Neural cell (in vitro differentiated cells): ENCODE measurements around the gene AGPAT3. TPM values are rescaled to one million over a fixed set of nuclear protein-coding genes. Genes with fewer than 3 reads are reported as not detected.

Source experiments
- H2AFZ ChIP-seq: fragments of 200-600, 300-800 bp; sonication (generic), shearing (Covaris generic); 2 replicates; pipeline ENCODE4 v1.6.0; 2014; ENCODE audit warnings: low read depth, mild to moderate bottlenecking, antibody characterized with exemption, low read length, moderate library complexity
- H3F3A ChIP-seq: fragments of 200-600 bp; shearing (Covaris generic); 2 replicates; pipeline ENCODE4 v1.6.1; 2016; ENCODE audit warnings: mild to moderate bottlenecking, moderate library complexity, mixed read lengths, antibody characterized with exemption, low read length; ENCODE audit not compliant: insufficient read depth, poor library complexity, severe bottlenecking
- H3K27ac ChIP-seq: fragments of 200-600, 300-800 bp; sonication (generic), shearing (Covaris generic); 2 replicates; pipeline ENCODE4 v1.5.1; 2014; ENCODE audit warnings: mild to moderate bottlenecking, low read length, moderate library complexity
- H3K27me3 ChIP-seq: fragments of 300-800, 200-600 bp; sonication (generic), shearing (Covaris generic); 2 replicates; pipeline ENCODE4 v1.6.0; 2014; ENCODE audit warnings: mild to moderate bottlenecking, low read depth, low read length, moderate library complexity; ENCODE audit not compliant: insufficient read depth
- H3K36me3 ChIP-seq: fragments of 300-800, 200-600 bp; sonication (generic), shearing (Covaris generic); 2 replicates; pipeline ENCODE4 v1.5.1; 2014; ENCODE audit warnings: mild to moderate bottlenecking, antibody characterized with exemption, low read length, moderate library complexity; ENCODE audit not compliant: insufficient read depth
- H3K4me2 ChIP-seq: fragments of 300-800, 200-600 bp; sonication (generic), shearing (Covaris generic); 2 replicates; pipeline ENCODE4 v1.6.0; 2014; ENCODE audit warnings: mild to moderate bottlenecking, low read length
- H3K4me3 ChIP-seq: fragments of 300-800, 200-600 bp; sonication (generic), shearing (Covaris generic); 2 replicates; pipeline ENCODE4 v1.5.1; 2014; ENCODE audit warnings: mild to moderate bottlenecking, low read length, moderate library complexity
- H3K79me2 ChIP-seq: fragments of 200-600 bp; shearing (Covaris generic); replicated peaks from 2 replicates; pipeline ENCODE4 v1.6.0; 2014; ENCODE audit warnings: mild to moderate bottlenecking, low read length, moderate library complexity; ENCODE audit not compliant: insufficient read depth
- H3K9ac ChIP-seq: fragments of 300-800, 200-600 bp; sonication (generic), shearing (Covaris generic); 2 replicates; pipeline ENCODE4 v1.6.1; 2016; ENCODE audit warnings: mild to moderate bottlenecking, low read length, mixed read lengths
- H3K9me2 ChIP-seq: fragments of 200-600 bp; shearing (Covaris generic); 2 replicates; pipeline ENCODE4 v1.6.1; 2016; ENCODE audit warnings: mild to moderate bottlenecking, low read length, mixed read lengths; ENCODE audit not compliant: insufficient read depth
- H3K9me3 ChIP-seq: fragments of 200-600, 300-800 bp; sonication (generic), shearing (Covaris generic); 2 replicates; pipeline ENCODE4 v1.6.1; 2016; ENCODE audit warnings: mild to moderate bottlenecking, mixed run types, low read length, moderate library complexity, mixed read lengths
- H4K20me1 ChIP-seq: fragments of 200-600 bp; shearing (Covaris generic); 2 replicates; pipeline ENCODE4 v1.6.1; 2016; ENCODE audit warnings: mild to moderate bottlenecking, mixed run types; ENCODE audit not compliant: insufficient read depth
- EP300 ChIP-seq: fragments of 450-650 bp; conservative IDR thresholded peaks from 2 replicates; pipeline ENCODE4 v1.6.1; 2014; ENCODE audit warnings: antibody characterized with exemption, mild to moderate bottlenecking, moderate library complexity; ENCODE audit not compliant: poor library complexity, severe bottlenecking
- EZH2 ChIP-seq: fragments of 200-600, 300-800 bp; shearing (Covaris generic), sonication (generic); IDR thresholded peaks from 2 replicates; pipeline ENCODE4 v1.6.1; 2014; ENCODE audit warnings: antibody characterized with exemption, low read length, borderline replicate concordance, mild to moderate bottlenecking; ENCODE audit not compliant: insufficient read depth, poor library complexity, severe bottlenecking
- MXI1 ChIP-seq: fragments of 450-650 bp; conservative IDR thresholded peaks from 2 replicates; pipeline ENCODE4 v1.6.1; 2014; ENCODE audit warnings: antibody characterized with exemption, mild to moderate bottlenecking; ENCODE audit not compliant: poor library complexity, severe bottlenecking
- POLR2AphosphoS5 ChIP-seq: IDR thresholded peaks from 2 replicates; pipeline ENCODE4 v1.6.1; 2012
- RAD21 ChIP-seq: fragments of 450-650 bp; conservative IDR thresholded peaks from 2 replicates; pipeline ENCODE4 v1.6.1; 2014; ENCODE audit warnings: antibody characterized with exemption, mild to moderate bottlenecking, moderate library complexity
- SMC3 ChIP-seq: fragments of 450-650 bp; conservative IDR thresholded peaks from 2 replicates; pipeline ENCODE4 v1.6.1; 2014; ENCODE audit warnings: antibody characterized with exemption, mild to moderate bottlenecking, moderate library complexity; ENCODE audit not compliant: poor library complexity
- TAF1 ChIP-seq: IDR thresholded peaks from 2 replicates; pipeline ENCODE4 v1.6.1; 2012; ENCODE audit warnings: low read depth
- polyA plus RNA-seq: library from polyadenylated mRNA; depleted of rRNA; stranded (reverse); fragments of >200 nt; gene quantifications from 2 replicates; pipeline ENCODE4 v1.2.3, GENCODE V29; 2014
- TF ChIP-seq, protein P1 (sequence below): fragments of 450-650 bp; IDR thresholded peaks from 2 replicates; pipeline ENCODE4 v1.5.1; 2014; ENCODE audit warnings: antibody characterized with exemption, mild to moderate bottlenecking, moderate library complexity; ENCODE audit not compliant: poor library complexity, severe bottlenecking
- TF ChIP-seq, protein P2 (sequence below): IDR thresholded peaks from 2 replicates; pipeline ENCODE4 v1.6.1; 2012; ENCODE audit warnings: borderline replicate concordance

Gene AGPAT3
- polyA plus RNA-seq, 1 donor from 2014 or later: 8.4 TPM

DNA sequence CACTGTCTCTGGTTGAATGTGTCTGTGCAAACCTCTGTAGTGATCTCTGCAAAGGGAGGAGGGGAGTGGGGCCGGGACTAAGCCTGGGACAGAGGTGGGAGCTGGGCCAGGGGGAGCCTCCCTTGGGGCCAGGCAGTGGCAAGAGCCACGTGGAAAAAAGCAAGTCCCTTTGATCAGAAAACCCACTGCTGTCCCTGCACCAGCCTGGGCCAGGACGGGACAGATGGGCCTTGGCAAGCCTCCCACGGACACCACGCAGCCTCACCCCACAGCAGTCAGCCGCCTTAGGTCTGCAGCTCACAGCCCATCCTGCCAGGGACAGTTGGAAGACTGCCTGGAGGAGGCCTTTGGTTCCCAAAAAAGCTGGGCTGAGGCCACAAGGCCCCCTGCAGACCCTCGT, 135.3 kb downstream of the AGPAT3 start:
- Histone ChIP-seq H4K20me1 (no peaks in the 10 kb centered on the region), H3F3A (no peaks in the 10 kb centered on the region), H3K27ac (no peak overlapping the region), H3K27me3 (no peaks in the 10 kb centered on the region), H3K9me3 (no peaks in the 10 kb centered on the region), H3K4me3 (no peak overlapping the region), H3K4me2 (no peak overlapping the region), H3K79me2 (no peaks in the 10 kb centered on the region), H3K36me3 (no peaks in the 10 kb centered on the region), H3K9ac (no peak overlapping the region), H2AFZ (no peak overlapping the region), H3K9me2 (no peaks in the 10 kb centered on the region)
- TF ChIP-seq TAF1 (no peak), RAD21 (no peak), SMC3 (no peak), MXI1 (no peak), POLR2AphosphoS5 (no peak), EP300 (no peak), EZH2 (no peak)
- TF ChIP-seq, protein P1, sequence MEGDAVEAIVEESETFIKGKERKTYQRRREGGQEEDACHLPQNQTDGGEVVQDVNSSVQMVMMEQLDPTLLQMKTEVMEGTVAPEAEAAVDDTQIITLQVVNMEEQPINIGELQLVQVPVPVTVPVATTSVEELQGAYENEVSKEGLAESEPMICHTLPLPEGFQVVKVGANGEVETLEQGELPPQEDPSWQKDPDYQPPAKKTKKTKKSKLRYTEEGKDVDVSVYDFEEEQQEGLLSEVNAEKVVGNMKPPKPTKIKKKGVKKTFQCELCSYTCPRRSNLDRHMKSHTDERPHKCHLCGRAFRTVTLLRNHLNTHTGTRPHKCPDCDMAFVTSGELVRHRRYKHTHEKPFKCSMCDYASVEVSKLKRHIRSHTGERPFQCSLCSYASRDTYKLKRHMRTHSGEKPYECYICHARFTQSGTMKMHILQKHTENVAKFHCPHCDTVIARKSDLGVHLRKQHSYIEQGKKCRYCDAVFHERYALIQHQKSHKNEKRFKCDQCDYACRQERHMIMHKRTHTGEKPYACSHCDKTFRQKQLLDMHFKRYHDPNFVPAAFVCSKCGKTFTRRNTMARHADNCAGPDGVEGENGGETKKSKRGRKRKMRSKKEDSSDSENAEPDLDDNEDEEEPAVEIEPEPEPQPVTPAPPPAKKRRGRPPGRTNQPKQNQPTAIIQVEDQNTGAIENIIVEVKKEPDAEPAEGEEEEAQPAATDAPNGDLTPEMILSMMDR: no peak
- TF ChIP-seq, protein P2, sequence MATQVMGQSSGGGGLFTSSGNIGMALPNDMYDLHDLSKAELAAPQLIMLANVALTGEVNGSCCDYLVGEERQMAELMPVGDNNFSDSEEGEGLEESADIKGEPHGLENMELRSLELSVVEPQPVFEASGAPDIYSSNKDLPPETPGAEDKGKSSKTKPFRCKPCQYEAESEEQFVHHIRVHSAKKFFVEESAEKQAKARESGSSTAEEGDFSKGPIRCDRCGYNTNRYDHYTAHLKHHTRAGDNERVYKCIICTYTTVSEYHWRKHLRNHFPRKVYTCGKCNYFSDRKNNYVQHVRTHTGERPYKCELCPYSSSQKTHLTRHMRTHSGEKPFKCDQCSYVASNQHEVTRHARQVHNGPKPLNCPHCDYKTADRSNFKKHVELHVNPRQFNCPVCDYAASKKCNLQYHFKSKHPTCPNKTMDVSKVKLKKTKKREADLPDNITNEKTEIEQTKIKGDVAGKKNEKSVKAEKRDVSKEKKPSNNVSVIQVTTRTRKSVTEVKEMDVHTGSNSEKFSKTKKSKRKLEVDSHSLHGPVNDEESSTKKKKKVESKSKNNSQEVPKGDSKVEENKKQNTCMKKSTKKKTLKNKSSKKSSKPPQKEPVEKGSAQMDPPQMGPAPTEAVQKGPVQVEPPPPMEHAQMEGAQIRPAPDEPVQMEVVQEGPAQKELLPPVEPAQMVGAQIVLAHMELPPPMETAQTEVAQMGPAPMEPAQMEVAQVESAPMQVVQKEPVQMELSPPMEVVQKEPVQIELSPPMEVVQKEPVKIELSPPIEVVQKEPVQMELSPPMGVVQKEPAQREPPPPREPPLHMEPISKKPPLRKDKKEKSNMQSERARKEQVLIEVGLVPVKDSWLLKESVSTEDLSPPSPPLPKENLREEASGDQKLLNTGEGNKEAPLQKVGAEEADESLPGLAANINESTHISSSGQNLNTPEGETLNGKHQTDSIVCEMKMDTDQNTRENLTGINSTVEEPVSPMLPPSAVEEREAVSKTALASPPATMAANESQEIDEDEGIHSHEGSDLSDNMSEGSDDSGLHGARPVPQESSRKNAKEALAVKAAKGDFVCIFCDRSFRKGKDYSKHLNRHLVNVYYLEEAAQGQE: no peak

DNA sequence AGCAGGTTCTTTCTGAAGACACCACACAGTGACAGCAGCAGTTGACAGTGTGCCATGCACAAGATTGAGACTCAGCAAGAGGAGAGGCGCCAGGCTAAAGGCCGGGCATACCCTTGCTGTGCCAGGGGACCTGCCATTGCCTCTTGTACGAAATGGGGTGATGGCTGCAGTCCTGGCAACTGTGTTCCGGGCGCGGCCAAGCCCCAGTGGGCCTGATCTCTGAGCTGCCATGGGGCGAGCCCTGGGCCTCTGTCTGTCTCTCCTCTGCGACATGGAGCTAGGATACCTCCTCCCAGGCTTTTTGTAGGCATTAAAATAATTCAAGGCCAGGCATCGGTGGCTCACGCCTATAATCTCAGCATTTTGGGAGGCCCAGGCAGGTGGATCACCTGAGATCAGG, 137.5 kb downstream of the AGPAT3 start:
- TF ChIP-seq EP300 (no peak), MXI1 (no peak), RAD21 (no peak), TAF1 (no peak), EZH2 (no peak), POLR2AphosphoS5 (no peak), SMC3 (no peak)
- TF ChIP-seq, protein P1: no peak
- TF ChIP-seq, protein P2: no peak
- Histone ChIP-seq H3K4me2 (no peak overlapping the region), H3F3A (no peaks in the 10 kb centered on the region), H3K27me3 (no peaks in the 10 kb centered on the region), H3K4me3 (no peak overlapping the region), H3K9ac (no peak overlapping the region), H2AFZ (no peak overlapping the region), H3K9me3 (no peaks in the 10 kb centered on the region), H3K27ac (no peak overlapping the region), H4K20me1 (no peaks in the 10 kb centered on the region), H3K36me3 (no peaks in the 10 kb centered on the region), H3K9me2 (no peaks in the 10 kb centered on the region), H3K79me2 (no peaks in the 10 kb centered on the region)
